Measurements from ENCODE around the gene CCDC88B. TPM values are rescaled to one million over a fixed set of nuclear protein-coding genes. Genes with fewer than 3 reads are reported as not detected.

CCDC88B gene
- total RNA-seq, 1 experiment from 2014 or later, result 11.2 TPM

GRCh38 chr11:64333556-64333955, 6.4 kb upstream of the CCDC88B start:
- H3K4me3 Mint-ChIP-seq, result no peak overlapping the region; a peak in 1 of 5 replicates
- DNase-seq, result no peak
- Histone ChIP-seq H3K23ac (ENCODE audit: insufficient read length, low read depth, low read length) (no peak overlapping the region), H2BK15ac (ENCODE audit: low read depth, low read length) (no peak overlapping the region), H4K91ac (ENCODE audit: insufficient read length, low read depth, low read length) (no peak overlapping the region), H2BK5ac (ENCODE audit: insufficient read length, low read length) (no peak overlapping the region), H2BK120ac (ENCODE audit: low read depth, low read length, poor library complexity, severe bottlenecking) (no peak overlapping the region), H3K23me2 (ENCODE audit: insufficient read length, low read depth, low read length, poor library complexity, severe bottlenecking) (no peaks in the 10 kb centered on the region), H4K8ac (replicated peaks; ENCODE audit: insufficient read length, low read depth, low read length) (no peak overlapping the region), H3K4me2 (ENCODE audit: insufficient read depth, insufficient read length, low read length) (no peak overlapping the region), H3K18ac (ENCODE audit: insufficient read length, low read depth, low read length) (no peak overlapping the region), H2BK12ac (ENCODE audit: insufficient read length, low read depth, low read length) (no peak overlapping the region), H3K4ac (ENCODE audit: low read depth, low read length) (no peak overlapping the region), H2AFZ (ENCODE audit: low read length) (no peak overlapping the region), H3K9ac (ENCODE audit: extremely low read depth, insufficient read length, low read length) (no peak overlapping the region), H2AK5ac (ENCODE audit: insufficient read length, low read length) (no peak overlapping the region), H2BK20ac (ENCODE audit: low read depth, low read length, poor library complexity, severe bottlenecking) (no peak overlapping the region), H4K20me1 (ENCODE audit: control insufficient read depth, insufficient read depth, insufficient read length) (no peaks in the 10 kb centered on the region), H3K9me3 (ENCODE audit: control insufficient read depth, low read depth, low read length) (no peaks in the 10 kb centered on the region), H3K14ac (ENCODE audit: insufficient read depth, low read length) (no peak overlapping the region), H3K79me1 (ENCODE audit: insufficient read depth, low read depth, low read length, poor library complexity, severe bottlenecking) (no peaks in the 10 kb centered on the region), H4K5ac (ENCODE audit: insufficient read length, low read depth, low read length) (no peak overlapping the region), H3K56ac (ENCODE audit: insufficient read length, low read depth, low read length) (no peak overlapping the region), H3K27ac (ENCODE audit: insufficient read length, low read depth, low read length) (no peak overlapping the region), H3K79me2 (ENCODE audit: insufficient read depth, low read length) (no peaks in the 10 kb centered on the region), H3K4me1 (ENCODE audit: insufficient read depth, low read length) (peaks cover 2% of the 10 kb centered on the region; the same call in 1 of the 2 replicates), H3K27me3 (ENCODE audit: insufficient read depth, low read length) (no peaks in the 10 kb centered on the region), H3T11ph (ENCODE audit: low read length) (no peak overlapping the region)
- no CpG with 5 or more reads among the region's 8 CpGs for WGBS (ENCODE audit: extremely low coverage, insufficient read length, low lambda C conversion rate)
- H3K27ac Mint-ChIP-seq, result no peak overlapping the region; a peak in 1 of 7 replicates
- H3K9me3 Mint-ChIP-seq, result no peaks in the 10 kb centered on the region
- H3K4me1 Mint-ChIP-seq, result peaks cover 12 to 15% of the 10 kb centered on the region in 2 experiments
- no peaks in the 10 kb centered on the region for H3K36me3 Mint-ChIP-seq (ENCODE audit: insufficient read depth in 1 of 3, low read depth in 3 of 3)
- H3K27me3 Mint-ChIP-seq (ENCODE audit: low read depth), result peaks cover 7% of the 10 kb centered on the region
- no peak for TF ChIP-seq CTCF (conservative IDR thresholded peaks at IDR 0.05)

All from H9 (cell line).